Jurkat, Clone E6-1 (cell line): Measurements from ENCODE around the gene STPG4.
"Not testable (repeated sequence)": the region's sequence is repeated elsewhere in the genome, so short reads cannot be mapped to it uniquely, and the experiment has no call there.

Experiments used
- DNase-seq: peaks from one replicate; pipeline ENCODE4 v3.0.0-alpha.2; 2011; ENCODE audit warnings: low read depth, low spot score
- H3K4me3 ChIP-seq: 2 replicates; pipeline ENCODE4 v1.5.1; 2011; ENCODE audit warnings: mild to moderate bottlenecking, low read length, control low read depth, moderate library complexity

Gene STPG4

GRCh38 chr2:47134386-47135090, 20.6 kb downstream of the STPG4 start:
- DNase-seq: no peak
- no peak overlapping the region for H3K4me3 ChIP-seq

DNA sequence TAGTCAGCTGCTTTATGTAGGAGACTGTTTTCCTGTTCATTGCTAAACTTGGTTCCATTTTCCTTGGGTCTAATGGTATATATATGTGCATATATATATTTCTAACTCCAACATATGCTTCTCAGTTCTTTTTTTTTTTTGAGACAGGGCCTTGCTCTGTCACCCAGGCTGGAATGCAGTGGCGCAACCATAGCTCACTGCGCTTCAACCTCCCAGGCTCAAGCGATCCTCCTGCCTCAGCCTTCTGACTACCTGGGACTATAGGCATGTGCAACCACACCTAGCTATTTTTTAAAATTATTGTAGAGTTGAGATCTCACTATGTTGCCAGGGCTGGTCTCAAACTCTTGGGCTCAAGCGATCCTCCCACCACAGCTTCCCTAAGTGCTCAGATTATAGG, 22.1 kb downstream of the STPG4 start:
- no peak for DNase-seq
- H3K4me3 ChIP-seq: no peak overlapping the region

DNA sequence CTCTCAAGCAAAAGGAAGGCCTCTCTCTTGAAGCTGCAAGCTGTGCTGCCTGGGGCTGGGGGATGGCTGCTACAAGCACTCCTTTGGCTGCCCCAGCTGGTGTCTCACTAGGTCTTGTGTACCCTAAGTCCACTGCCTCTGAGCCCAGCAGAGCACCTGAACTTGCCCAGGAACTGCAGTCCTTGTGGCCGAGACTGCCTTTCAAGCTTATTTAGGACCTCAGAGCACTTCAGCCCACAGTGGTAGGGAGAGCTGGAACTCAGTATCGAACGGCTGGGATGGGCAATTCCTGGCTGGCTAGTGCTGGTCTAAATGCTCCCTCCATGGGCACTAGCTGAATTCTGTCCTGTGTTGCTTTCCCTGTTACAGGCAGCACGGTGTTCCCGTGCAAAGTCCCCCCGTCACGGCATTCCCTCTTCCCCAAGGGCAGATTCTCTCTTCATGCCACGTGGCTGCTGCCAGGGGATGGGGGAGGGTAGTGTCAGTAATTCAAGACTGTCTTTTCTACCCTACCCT, 25.9 kb downstream of the STPG4 start:
- H3K4me3 ChIP-seq: no peak overlapping the region
- DNase-seq: no peak

- H3K4me3 ChIP-seq: no peak overlapping the region
- DNase-seq: no peak
Measured at GRCh38 chr2:47128705-47129104, 26.4 kb downstream of the STPG4 start.

DNA sequence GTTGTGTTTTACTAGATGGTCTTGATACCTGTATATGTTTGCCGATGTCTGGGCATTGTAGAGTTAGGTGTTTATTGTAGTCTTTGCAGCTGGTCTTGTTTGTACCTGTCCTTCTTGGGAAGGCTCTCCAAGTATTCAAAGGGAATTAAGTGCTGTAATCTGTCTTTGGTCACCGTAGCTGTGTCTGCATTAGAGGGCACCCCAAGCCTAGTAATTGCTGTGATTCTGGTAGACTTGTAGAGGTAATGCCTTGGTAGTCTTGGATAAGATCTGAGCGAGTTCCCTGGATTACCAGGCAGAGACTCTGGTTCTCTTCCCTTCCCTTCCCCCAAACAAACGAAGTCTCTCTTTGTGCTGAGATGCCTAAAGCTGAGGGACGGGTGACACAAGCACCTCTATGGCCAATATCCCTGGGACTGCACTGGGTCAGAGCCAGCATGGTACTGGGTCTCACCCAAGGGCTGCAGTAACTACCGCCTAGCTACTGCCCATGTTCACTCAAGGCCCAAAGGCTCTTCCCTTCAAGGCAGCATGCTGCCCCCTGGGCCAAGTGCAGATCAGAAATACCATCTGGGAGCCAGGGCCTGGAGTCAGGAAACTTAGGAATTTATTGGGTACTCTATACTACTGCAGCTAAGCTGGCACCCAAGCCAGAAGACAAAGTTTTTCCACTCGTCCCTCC, 27.1 kb downstream of the STPG4 start:
- no peak for DNase-seq
- H3K4me3 ChIP-seq: no peak overlapping the region

- H3K4me3 ChIP-seq: no peak overlapping the region
- DNase-seq: no peak
Measured at GRCh38 chr2:47126783-47127182, 28.3 kb downstream of the STPG4 start.

DNA sequence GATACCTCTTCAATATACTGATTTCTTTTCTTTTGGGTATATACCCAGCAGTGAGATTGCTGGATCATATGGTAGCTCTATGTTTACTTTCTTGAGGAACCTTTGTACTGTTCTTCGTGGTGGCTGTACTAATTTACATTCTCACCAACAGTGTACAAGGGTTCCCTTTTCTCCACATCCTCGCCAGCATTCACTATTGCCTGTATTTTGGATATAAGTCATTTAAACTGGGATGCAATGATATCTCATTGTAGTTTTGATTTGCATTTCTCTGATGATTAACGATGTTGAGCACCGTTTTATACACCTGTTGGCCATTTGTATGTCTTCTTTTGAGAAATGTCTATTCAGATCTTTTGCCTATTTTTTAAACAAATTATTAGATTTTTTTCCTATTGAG, 30.4 kb downstream of the STPG4 start:
- not testable (repeated sequence) for DNase-seq, H3K4me3 ChIP-seq

DNA sequence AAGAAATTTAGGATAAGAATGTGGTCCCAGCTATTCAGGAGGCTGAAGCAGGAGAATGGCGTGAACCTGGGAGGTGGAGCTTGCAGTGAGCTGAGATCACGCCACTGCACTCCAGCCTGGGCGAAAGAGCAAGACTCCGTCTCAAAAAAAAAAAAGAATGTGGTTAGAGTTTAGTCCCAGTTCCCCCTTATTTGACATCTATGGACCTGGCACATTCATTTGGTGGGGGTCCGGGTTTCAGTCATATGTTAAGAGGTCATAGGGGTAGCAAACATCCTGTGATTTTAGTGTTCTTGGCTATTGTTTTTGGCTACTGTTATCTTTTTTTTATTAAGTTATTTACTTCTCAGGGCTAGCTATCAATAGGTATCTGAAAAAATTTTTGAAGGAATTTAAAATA, 34.7 kb downstream of the STPG4 start:
- H3K4me3 ChIP-seq, DNase-seq: not testable (repeated sequence)

GRCh38 chr2:47119001-47119400, 36.1 kb downstream of the STPG4 start:
- no peak overlapping the region for H3K4me3 ChIP-seq
- DNase-seq: no peak

- DNase-seq: no peak
- no peak overlapping the region for H3K4me3 ChIP-seq
Measured at GRCh38 chr2:47118581-47118980, 36.5 kb downstream of the STPG4 start.

DNA sequence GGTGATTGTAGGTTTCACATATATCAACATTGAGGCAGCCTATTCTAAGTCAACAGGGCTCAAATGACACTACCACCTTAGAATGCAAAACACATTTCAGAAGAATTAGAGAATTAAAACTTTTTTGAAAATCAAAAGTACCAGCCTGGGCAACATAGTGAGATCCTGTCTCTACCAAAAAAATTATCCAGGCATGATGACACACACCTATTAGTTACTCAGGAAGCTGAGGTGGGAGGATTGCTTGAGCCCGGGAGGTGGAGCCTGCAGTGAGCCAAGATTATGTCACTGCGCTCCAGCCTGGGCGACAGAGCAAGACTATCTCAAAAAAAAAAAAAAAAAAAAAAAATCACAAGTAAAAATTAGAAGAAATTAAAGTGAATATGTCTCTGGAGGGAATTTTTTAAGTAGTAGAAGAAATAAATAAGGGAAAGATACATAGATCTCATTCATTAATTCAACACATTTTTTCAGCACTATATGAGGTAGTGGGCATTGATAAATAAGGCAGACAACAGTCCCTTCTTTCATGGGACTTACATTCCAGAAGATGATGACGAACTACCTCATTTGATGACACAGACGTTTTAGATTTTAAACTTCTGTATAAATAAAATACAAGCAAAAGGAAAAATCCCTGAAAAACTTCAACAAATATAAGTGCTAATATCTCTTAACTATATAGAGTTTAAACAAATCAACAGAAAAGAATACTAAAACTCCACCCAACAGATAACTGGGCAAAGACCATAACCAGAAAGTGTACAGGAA, 42.3 kb downstream of the STPG4 start:
- no peak for DNase-seq
- H3K4me3 ChIP-seq: no peak overlapping the region

DNA sequence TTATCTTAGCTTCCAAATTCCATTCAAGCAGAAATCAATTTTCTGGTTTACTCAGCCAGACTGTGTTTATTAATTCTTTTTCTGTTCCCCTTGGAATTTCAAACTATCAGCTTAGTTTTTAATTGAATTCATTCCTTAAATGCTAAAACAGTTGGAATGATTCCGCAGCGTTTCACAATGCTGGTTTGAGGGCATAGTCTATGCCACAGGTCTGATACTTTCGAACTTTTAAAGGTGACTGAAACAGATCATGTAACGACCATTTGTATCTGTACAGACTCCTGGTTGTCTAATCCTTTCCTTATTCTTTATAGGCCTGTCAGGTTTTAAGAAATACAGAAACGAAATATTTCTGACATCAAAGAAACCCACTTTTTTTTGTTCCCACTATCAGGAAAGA, 45.4 kb downstream of the STPG4 start:
- DNase-seq: no peak
- no peak overlapping the region for H3K4me3 ChIP-seq

- H3K4me3 ChIP-seq: no peak overlapping the region
Measured at GRCh38 chr2:47109007-47109375, 46.1 kb downstream of the STPG4 start.

DNA sequence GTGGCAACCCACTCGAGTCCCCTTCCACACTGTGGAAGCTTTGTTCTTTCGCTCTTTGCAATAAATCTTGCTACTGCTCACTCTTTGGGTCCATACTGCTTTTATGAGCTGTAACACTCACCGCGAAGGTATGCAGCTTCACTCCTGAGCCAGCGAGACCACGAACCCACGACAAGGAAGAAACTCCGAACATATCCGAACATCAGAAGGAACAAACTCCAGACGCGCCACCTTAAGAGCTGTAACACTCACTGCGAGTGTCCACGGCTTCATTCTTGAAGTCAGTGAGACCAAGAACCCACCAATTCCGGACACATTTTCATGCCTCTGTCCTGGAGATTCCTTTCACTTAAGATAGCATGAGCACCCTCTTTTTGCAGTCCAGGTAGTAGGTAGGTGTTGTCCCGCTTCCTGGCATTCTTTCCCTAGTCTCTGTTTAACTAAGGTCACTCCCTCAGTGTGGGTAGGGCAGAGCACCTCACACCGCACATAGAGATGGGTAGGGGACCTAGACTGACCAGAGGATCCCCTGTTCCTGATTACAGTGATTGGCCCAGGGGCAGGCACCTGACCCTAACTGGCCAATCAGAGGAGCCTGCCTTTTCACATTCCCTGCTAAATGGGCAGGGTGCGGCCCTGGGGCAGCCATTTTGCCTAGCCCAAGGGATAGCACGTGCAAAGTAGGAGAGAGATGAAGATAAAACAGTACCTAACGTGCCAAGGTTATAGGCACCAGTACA, 46.7 kb downstream of the STPG4 start:
- DNase-seq, H3K4me3 ChIP-seq: not testable (repeated sequence)

More at GRCh38 chr2:47109007-47109375, 46.1 kb downstream of the STPG4 start:
- DNase-seq: no peak

DNA sequence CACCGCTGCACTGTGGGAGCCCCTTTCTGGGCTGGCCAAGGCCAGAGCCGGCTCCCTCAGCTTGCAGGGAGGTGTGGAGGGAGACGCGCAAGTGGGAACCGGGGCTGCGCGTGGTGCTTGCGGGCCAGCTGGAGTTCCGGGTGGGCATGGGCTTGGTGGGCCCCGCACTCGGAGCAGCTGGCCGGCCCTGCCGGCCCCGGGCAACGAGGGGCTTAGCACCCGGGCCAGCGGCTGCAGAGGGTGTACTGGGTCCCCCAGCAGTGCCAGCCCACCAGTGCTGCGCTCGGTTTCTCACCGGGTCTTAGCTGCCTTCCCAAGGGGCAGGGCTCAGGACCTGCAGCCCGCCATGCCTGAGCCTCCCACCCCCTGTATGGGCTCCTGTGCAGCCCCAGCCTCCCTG, 47.9 kb downstream of the STPG4 start:
- DNase-seq, H3K4me3 ChIP-seq: not testable (repeated sequence)

DNA sequence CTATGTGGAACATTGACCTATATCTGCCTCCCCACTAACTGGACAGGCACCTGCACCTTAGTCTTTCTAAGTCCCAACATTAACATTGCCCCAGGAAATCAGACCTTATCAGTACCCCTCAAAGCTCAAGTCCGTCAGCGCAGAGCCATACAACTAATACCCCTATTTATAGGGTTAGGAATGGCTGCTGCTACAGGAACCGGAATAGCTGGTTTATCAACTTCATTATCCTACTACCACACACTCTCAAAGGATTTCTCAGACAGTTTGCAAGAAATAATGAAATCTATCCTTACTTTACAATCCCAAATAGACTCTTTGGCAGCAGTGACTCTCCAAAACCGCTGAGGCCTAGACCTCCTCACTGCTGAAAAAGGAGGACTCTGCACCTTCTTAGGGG, 48.9 kb downstream of the STPG4 start:
- not testable (repeated sequence) for H3K4me3 ChIP-seq, DNase-seq

DNA sequence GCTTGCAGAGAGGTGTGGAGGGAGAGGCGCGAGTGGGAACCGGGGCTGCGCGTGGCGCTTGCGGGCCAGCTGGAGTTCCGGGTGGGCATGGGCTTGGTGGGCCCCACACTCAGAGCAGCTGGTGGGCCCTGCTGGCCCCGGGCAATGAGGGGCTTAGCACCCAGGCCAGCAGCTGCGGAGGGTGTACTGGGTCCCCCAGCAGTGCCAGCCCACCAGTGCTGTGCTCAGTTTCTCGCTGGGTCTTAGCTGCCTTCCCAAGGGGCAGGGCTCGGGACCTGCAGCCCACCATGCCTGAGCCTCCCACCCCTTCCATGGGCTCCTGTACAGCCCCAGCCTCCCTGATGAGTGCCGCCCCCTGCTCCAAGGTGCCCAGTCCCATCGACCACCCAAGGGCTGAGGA, 55.4 kb downstream of the STPG4 start:
- H3K4me3 ChIP-seq, DNase-seq: not testable (repeated sequence)

DNA sequence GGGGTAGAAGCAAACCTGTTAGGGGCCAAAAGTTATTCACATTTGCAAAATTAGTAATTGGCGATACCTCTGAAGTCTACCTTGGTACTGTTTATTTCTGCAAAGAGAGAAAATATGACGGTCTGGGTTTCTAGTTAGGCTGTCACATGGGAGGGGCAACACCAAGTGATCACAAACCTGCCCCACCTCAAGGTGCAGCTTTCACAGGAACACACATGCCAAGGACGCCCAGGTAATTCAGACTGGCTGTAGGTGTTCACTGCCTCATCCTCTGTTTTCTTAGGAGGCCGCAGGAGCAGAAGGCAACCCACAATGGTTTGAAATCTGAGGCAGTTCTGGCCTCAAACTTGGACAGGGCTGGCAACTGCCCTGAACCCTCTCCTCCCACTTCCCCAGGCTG, 56.2 kb downstream of the STPG4 start:
- no peak overlapping the region for H3K4me3 ChIP-seq
- no peak for DNase-seq

GRCh38 chr2:47097563-47097962, 57.5 kb downstream of the STPG4 start:
- no peak overlapping the region for H3K4me3 ChIP-seq
- no peak for DNase-seq
